KOPT-K1 (cell line): ENCODE data around the gene SRPX2.

Experiments used
- H3K27ac ChIP-seq: fragments of 200-600 bp; sonication (generic); 2 replicates; pipeline ENCODE4 v1.5.1; 2016; ENCODE audit warnings: antibody characterized with exemption, mild to moderate bottlenecking, low read depth, low read length; ENCODE audit not compliant: poor library complexity, severe bottlenecking
- H3K36me3 ChIP-seq: fragments of 200-600 bp; sonication (generic); 2 replicates; pipeline ENCODE4 v1.5.1; 2017; ENCODE audit warnings: antibody characterized with exemption, mild to moderate bottlenecking, low read length, moderate library complexity; ENCODE audit not compliant: insufficient read depth
- H3K9me3 ChIP-seq: fragments of 200-600 bp; sonication (generic); 2 replicates; pipeline ENCODE4 v1.5.1; 2017; ENCODE audit warnings: antibody characterized with exemption, low read length, mild to moderate bottlenecking; ENCODE audit not compliant: insufficient read depth, poor library complexity, severe bottlenecking

Gene SRPX2, protein sequence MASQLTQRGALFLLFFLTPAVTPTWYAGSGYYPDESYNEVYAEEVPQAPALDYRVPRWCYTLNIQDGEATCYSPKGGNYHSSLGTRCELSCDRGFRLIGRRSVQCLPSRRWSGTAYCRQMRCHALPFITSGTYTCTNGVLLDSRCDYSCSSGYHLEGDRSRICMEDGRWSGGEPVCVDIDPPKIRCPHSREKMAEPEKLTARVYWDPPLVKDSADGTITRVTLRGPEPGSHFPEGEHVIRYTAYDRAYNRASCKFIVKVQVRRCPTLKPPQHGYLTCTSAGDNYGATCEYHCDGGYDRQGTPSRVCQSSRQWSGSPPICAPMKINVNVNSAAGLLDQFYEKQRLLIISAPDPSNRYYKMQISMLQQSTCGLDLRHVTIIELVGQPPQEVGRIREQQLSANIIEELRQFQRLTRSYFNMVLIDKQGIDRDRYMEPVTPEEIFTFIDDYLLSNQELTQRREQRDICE

DNA sequence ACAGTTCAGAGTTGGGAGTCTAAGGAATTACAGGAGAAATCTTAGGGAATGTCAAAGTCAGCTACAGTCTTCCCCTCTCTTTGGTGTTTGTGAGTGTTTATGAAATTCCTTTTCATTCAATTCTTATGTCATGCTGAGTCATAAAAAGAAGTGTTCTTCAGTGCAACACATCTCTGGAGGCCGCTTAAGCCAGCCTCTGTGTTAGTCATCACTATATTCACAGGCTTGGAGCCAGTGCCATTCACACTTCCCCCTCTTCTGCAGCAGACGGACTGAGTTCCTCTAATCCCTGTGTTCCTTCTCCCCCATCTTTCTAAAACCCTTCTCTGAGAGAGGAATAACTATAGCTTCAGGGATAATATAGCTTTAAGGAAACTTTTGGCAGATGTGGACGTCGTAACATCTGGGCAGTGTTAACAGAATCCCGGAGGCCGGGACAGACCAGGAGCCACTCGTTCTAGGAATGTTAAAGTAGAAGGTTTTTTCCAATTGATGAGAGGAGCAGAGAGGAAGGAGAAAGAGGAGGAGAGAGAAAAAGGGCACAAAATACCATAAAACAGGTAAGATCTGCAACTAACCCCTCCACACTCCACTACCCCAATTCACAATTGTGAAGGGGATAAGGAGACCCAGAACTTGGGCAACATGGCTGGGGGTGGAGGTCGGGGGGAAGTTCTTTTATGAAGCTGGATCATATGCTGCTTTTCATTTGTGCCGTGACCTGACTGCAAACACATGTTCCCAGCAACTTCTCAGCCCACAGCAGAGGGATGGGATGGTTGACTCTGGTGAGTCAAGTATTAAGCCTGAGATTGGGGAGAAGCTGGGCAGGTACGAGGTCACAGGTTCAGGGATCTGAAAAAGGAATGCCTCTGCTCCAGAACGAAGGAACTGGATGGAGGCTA lies at the start of gene SRPX2:
Gene SRPX2 (plus strand): TSS at position 244 of the 905 bp plus-strand sequence. CDS start 2,124 bp downstream, outside the sequence.
- Histone ChIP-seq H3K9me3 (no peaks in the 10 kb centered on the region), H3K27ac (no peak within 1 kb of the TSS), H3K36me3 (no peaks in the 10 kb centered on the region)

DNA sequence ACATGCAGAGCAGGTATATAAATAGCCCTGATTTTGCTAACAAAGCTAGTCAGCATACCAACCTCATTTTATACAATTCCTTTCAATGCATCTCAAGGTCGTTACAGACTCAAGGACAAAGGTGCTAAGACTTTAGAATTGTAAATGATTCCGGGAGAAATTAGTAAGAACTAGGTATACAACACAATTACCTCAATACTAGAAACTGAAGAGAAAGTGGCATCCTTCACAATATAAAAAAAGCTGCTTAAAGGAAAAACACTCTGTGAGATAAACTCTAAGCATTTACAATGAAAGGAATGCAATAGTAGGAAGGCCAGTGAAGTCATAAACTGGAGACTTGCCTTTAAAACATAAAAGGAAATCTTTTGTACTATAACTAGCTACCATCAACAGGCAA lies 47.4 kb upstream of the SRPX2 start:
- H3K27ac ChIP-seq, result no peak overlapping the region
- no peaks in the 10 kb centered on the region for H3K9me3 ChIP-seq
- no peaks in the 10 kb centered on the region for H3K36me3 ChIP-seq

DNA sequence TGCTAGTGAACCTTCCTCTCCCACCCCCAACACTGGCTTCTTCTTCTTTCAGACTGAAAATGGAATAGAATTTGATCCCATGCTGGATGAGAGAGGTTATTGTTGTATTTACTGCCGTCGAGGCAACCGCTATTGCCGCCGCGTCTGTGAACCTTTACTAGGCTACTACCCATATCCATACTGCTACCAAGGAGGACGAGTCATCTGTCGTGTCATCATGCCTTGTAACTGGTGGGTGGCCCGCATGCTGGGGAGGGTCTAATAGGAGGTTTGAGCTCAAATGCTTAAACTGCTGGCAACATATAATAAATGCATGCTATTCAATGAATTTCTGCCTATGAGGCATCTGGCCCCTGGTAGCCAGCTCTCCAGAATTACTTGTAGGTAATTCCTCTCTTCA lies 44.5 kb upstream of the SRPX2 start:
- Histone ChIP-seq H3K36me3 (no peaks in the 10 kb centered on the region), H3K9me3 (no peaks in the 10 kb centered on the region), H3K27ac (no peak overlapping the region)

DNA sequence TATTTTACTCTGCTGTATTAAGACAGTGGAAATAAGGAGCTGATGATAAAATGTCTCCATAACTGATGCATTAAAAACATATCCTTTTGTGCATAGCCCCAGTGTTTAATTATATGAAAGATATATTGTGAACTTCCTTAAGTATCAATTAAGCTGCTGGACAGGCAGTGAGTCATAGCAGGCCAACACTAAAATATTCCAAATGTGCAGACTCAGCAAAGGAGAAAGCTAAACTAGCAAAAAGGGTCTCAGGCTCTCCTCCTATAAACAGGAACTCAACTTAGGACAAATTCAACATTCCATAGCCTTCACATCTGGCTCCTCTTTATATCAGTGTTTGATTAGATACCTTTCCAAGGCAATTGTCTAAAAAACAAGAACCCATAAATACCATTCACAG lies 43.7 kb upstream of the SRPX2 start:
- no peaks in the 10 kb centered on the region for H3K9me3 ChIP-seq
- H3K36me3 ChIP-seq, result no peaks in the 10 kb centered on the region
- H3K27ac ChIP-seq, result no peak overlapping the region

DNA sequence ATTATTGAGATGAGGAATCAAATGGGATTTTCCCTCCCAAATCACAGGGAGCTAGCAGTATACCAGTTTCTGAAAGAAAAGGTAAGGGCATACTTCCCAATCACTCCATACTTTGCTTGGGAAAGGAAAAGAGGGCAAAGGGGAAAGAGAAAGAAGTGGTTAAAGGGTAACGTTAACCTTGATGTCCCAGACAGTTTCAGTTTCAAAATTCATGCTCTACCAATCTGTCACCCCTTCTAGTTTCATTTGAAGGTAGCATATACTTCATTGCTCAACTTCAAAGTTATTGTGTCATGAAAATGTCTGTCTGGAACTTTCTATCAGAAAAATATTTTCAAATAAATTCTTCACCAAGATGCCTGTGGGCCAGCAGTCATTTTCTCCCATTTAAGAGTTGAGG lies 43.2 kb upstream of the SRPX2 start:
- Histone ChIP-seq H3K36me3 (no peaks in the 10 kb centered on the region), H3K27ac (no peak overlapping the region), H3K9me3 (no peaks in the 10 kb centered on the region)

DNA sequence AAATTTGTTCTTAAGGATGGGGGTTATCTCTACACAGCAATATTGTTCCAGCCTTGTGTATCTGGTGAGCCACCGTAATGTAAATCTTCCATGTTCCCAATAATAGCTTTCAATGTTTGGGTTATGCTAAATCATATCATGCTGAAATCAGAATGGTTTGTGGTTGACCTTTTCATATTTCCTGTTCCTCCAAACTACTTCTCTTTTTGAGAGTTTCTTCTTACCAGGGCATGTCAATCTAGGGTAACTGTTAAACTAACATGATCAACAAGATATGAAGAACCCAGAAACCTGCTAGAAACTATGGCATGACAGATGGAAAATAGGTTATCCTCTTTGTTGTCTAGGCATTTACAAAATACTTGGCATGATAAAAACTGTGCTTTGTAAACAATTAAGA lies 37.2 kb upstream of the SRPX2 start:
- no peaks in the 10 kb centered on the region for H3K36me3 ChIP-seq
- H3K27ac ChIP-seq, result no peak overlapping the region
- H3K9me3 ChIP-seq, result no peaks in the 10 kb centered on the region

DNA sequence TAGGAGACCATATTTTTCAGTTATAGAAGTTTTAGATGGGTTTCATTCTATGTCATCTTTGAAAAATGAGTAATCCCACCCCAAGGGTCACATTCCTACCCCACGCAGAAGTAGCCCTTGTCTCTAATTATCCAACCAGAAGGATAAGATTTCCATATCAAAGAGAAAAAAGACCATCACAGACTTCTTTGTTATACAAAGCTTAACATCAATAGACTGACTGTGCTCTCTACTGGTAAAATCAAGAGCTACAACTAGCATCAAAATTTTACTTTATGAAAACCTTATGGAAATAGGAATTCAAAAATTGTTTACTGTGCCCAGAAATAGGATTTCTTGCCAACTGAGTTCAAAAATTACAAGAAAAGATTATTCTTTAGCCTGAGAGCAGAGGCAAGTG lies 34.4 kb upstream of the SRPX2 start:
- Histone ChIP-seq H3K9me3 (no peaks in the 10 kb centered on the region), H3K27ac (no peak overlapping the region), H3K36me3 (no peaks in the 10 kb centered on the region)

DNA sequence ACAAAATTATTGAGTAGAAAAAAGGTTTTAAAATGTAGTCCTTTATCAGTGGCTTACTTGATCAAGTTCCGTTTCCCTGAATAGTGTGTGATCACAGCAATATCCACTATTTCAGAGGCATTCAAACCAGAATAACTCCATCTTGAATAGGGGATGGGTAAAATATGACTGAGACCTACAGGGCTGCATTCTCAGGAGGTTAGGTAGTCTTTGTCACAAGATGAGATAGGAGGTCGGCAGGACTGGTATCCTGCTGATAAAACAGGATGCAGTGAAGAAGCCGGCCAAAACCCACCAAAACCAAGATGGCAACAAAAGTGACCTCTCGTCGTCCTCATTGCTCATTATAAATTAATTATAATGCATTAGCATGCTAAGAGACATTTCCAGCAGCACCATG lies 32.0 kb upstream of the SRPX2 start:
- no peaks in the 10 kb centered on the region for H3K36me3 ChIP-seq
- no peak overlapping the region for H3K27ac ChIP-seq
- no peaks in the 10 kb centered on the region for H3K9me3 ChIP-seq

DNA sequence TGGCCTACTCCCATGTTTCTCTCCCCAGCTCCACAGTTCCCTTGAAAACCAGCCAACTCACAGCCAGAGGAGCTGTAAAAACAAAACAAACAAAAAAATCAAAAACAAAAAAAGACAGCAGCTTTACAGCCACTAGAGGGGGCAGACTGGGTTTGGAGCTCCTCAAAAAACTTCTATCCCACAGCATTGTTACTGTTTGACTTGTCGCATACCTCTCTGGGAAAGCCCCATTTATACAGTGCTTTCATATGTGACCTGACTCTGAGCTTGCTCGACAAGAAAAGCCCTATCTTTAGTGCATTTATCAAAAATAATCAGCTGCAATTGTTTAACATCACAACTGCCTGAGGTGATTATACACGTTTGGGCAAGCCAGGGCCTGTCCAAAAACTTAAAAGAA lies 29.0 kb upstream of the SRPX2 start:
- no peak overlapping the region for H3K27ac ChIP-seq
- no peaks in the 10 kb centered on the region for H3K9me3 ChIP-seq
- no peaks in the 10 kb centered on the region for H3K36me3 ChIP-seq

DNA sequence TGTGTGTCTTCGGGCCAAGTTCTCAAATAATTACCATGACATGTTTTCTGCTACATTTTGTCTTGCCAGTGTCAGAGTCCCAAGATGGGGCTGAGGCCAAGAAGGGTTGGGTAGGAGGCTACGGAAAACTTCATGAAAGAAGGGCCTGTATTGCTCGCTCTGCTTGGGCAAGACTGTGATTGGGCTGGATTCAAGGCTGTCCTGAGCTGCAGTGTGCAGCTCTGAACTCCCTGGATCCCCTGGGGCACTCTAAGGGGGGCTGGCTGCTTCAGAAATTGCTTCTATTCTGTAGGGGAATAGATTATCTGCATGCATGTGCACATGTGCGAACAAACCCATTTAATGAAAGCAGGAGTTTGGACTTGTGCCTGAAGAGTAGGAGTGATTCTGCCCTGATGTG lies 21.0 kb upstream of the SRPX2 start:
- Histone ChIP-seq H3K9me3 (no peaks in the 10 kb centered on the region), H3K36me3 (no peaks in the 10 kb centered on the region), H3K27ac (no peak overlapping the region)

DNA sequence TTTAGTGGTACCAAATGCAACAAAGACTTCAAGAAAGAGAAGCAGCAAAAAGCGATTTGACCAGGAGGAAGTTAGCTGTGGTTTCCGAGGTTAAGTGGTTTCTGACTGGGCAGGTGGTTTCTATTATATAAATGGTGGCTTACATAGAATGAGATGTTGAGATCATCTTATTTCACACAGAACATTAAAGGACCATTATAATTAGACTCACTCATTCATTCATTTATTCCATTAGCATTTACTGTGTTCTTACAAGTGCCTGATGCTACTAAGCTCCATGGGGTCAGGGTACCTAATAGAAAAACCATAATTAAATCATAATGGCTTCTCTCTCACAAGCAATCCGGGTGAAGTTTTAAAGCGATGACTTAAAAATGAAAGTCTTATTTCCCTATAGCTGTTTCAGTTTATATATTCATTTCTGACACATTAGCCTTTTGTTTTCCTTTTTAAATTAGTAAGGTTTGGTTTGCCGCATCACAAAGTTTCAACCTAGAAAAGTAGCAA lies 18.0 kb upstream of the SRPX2 start:
- no peak overlapping the region for H3K27ac ChIP-seq
- no peaks in the 10 kb centered on the region for H3K9me3 ChIP-seq
- no peaks in the 10 kb centered on the region for H3K36me3 ChIP-seq

DNA sequence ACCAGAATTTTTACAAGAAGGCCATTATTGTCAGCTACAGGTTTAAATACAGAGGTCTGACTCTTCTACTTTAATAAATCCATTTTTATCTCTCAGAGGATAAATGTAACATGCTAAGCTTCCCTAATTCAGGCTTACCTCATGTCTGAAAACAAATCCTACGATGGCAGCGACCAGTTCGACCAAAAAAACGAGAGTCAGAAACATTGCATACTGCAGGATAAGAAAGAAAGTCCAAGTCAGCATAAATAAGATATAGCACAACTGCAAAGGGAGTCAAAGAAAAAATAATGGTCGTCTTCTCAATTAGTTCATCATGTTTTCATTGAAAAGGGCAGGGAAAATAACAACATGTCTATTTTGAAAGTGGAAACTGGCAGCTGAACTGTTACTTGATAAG lies 9.0 kb upstream of the SRPX2 start:
- Histone ChIP-seq H3K36me3 (no peaks in the 10 kb centered on the region), H3K9me3 (no peaks in the 10 kb centered on the region), H3K27ac (no peak overlapping the region)

DNA sequence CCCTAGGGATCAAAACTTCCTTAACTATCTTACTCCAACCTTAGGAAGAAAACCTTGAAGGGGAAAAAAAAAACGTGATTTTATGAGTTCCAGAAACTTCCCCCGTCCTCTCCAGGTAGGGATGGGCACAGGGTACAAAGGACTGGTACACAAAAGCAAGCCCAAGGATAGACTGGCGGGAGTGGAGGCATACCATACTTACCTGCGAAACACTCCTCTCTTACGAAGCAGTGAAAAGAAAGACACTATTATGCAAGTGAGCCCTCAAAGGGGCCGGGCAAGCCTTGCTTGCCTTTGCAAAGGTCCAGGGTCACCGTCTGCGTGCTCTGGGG lies 8.0 kb upstream of the SRPX2 start:
- Histone ChIP-seq H3K9me3 (no peaks in the 10 kb centered on the region), H3K36me3 (no peaks in the 10 kb centered on the region), H3K27ac (no peak overlapping the region)

DNA sequence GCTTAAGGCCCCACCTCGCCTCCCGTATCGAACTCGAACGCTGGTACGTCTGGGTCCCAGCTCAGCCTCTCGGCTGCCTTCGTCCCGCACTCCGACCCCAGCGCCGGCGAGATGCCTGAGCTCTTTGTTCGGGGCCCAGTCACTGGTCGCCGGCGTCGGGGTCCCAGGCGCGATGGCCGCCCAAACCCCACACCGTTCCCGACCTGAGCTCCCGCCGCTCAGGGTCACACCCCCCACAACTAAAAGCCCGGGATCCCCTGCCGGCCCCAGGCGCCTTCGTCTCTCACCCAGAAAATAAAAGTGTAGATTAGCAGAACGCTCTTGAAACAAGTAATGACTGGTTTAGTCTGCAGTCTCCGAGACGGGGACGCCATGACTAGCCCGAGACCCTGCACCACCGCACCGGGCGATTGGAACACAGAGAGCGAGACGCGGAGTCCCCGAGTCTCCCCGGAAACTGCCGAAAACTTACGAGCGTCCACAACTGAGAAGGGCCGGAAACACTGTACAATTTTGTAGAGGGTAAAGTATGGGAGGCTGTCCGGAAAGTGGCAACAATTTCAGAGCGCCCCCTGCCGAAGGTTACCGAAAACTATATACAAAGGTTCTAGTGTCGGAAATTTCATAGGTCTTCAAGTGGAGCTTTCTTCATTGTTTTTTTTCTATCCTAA lies 7.5 kb upstream of the SRPX2 start, which contains the start of gene TSPAN6:
Gene TSPAN6 (minus strand): TSS at position 486 of the 671 bp plus-strand sequence. CDS start 112 bp downstream, at position 374.
- H3K36me3 ChIP-seq, result no peaks in the 10 kb centered on the region
- H3K9me3 ChIP-seq, result no peaks in the 10 kb centered on the region
- no peak within 1 kb of the TSS for H3K27ac ChIP-seq

DNA sequence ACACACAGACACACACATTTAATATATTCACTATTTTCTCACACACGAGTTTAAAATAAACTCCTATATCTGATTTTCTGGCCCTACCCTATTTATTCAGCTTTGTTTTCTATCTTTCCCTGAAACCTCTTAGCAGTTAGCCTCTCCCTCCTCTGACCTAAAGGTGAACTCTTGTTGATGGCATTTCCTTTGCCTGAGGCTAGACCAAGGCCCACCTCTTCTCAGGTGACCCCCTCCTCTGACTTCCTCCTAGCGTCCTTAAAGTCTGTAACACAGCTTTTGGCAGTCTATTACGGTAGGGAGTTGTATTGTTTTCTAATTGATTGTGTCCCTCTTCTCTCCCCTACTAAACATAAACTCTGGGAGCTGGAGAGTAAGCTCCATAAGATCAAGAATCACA lies 1.7 kb upstream of the SRPX2 start:
- no peaks in the 10 kb centered on the region for H3K36me3 ChIP-seq
- no peak overlapping the region for H3K27ac ChIP-seq
- H3K9me3 ChIP-seq, result no peaks in the 10 kb centered on the region
